Gastrocnemius medialis (tissue), 4 donors: ENCODE data around the gene PIK3CG.

Experiments used
- CTCF ChIP-seq, 5 experiments: fragments of 450-650 bp in 3 of 5; fragments of 200-600 bp in 2 of 5; sonication (generic) in 2 of 5; IDR thresholded peaks in 4 of 5; conservative IDR thresholded peaks in 1 of 5; 1 replicate in 4 of 5; 2 replicates in 1 of 5; pipeline ENCODE4 v1.5.1; 2016 to 2019; ENCODE audit warnings: antibody characterized with exemption in 5 of 5, mild to moderate bottlenecking in 3 of 5, moderate library complexity in 3 of 5
- POLR2A ChIP-seq, 2 donors: fragments of 450-650 bp; IDR thresholded peaks; one replicate each; pipeline ENCODE4 v1.6.1; 2017; ENCODE audit warnings: antibody characterized with exemption in 2 of 2, mild to moderate bottlenecking in 2 of 2, moderate library complexity in 2 of 2

- TF ChIP-seq CTCF (IDR thresholded peaks at IDR 0.05 in 4 of 5, conservative IDR thresholded peaks at IDR 0.05 in 1 of 5) (no peak), POLR2A (IDR thresholded peaks at IDR 0.05) (no peak)
These were observed 46.3 kb upstream of the PIK3CG start for GRCh38 chr7:106818736-106819135.
